Endothelial cell of umbilical vein (primary cell): ENCODE data around the gene TUNAR. TPM values are rescaled to one million over a fixed set of nuclear protein-coding genes. Genes with fewer than 3 reads are reported as not detected.

Source experiments
- BruUV-seq: library from RNA; stranded (reverse); fragments of 400-500 nt; replicated peaks from 2 replicates; lab custom pipeline; 2021; lab: Mats Ljungman, UMichigan
- CTCF ChIA-PET: fragments of 300-600, 350-600 bp; sonication (Branson Sonifier 250); formaldehyde crosslinking; loops from one replicate; lab custom pipeline; 2021; ENCODE audit warnings: antibody characterized with exemption, inconsistent platforms; lab: Charles Lee
- POLR2A ChIA-PET: fragments of 300-600, 350-600 bp; sonication (Branson Sonifier 250); formaldehyde crosslinking; loops from one replicate; lab custom pipeline; 2021; ENCODE audit warnings: antibody characterized with exemption, inconsistent platforms; lab: Charles Lee
- DNase-seq: peaks from one replicate; pipeline ENCODE4 v3.0.0-alpha.2; 2011; ENCODE audit warnings: low read depth, low spot score
- FAIRE-seq: peaks from 2 replicates; lab custom pipeline; 2011; peaks lifted over from hg19 to GRCh38; lab: Jason Lieb, UNC
- H2AFZ ChIP-seq: 2 replicates; pipeline ENCODE4 v1.6.0; 2012; ENCODE audit warnings: low read depth, low read length, control low read depth, inconsistent platforms
- H3K27ac ChIP-seq: 2 replicates; pipeline ENCODE4 v1.5.1; 2011; ENCODE audit warnings: low read depth, mild to moderate bottlenecking, control low read depth, low read length, moderate library complexity; ENCODE audit not compliant: insufficient read depth
- H3K27me3 ChIP-seq, 2 experiments: 2 replicates each; pipeline versions ENCODE4 v1.6.0 to v1.6.1; 2011; ENCODE audit warnings: low read length in 2 of 2, mixed read lengths in 1 of 2; ENCODE audit not compliant: control insufficient read depth in 2 of 2, insufficient read depth in 2 of 2
- H3K36me3 ChIP-seq, 2 experiments: 2 replicates in 1 of 2; 3 replicates in 1 of 2; pipeline ENCODE4 v1.5.1; 2011; ENCODE audit warnings: low read length in 2 of 2, mild to moderate bottlenecking in 1 of 2, moderate library complexity in 1 of 2; ENCODE audit not compliant: control insufficient read depth in 2 of 2, insufficient read depth in 2 of 2; ENCODE audit errors: extremely low read depth in 1 of 2
- H3K4me1 ChIP-seq: 3 replicates; pipeline ENCODE4 v1.5.1; 2011; ENCODE audit warnings: mild to moderate bottlenecking, low read length; ENCODE audit not compliant: control insufficient read depth, insufficient read depth; ENCODE audit errors: extremely low read depth
- H3K4me2 ChIP-seq: 2 replicates; pipeline ENCODE4 v1.6.1; 2011; ENCODE audit warnings: low read length, control low read depth, mixed read lengths; ENCODE audit not compliant: insufficient read depth
- H3K4me3 ChIP-seq, 3 experiments: fragments of 200-600 bp in 1 of 3; sonication (generic), shearing (Covaris generic) in 1 of 3; replicated peaks in 1 of 3; 2 replicates each; pipeline ENCODE4 v1.5.1; 2011 to 2016; ENCODE audit warnings: control low read depth in 3 of 3, low read length in 3 of 3, mild to moderate bottlenecking in 2 of 3, inconsistent platforms in 1 of 3, low read depth in 1 of 3, moderate library complexity in 1 of 3; ENCODE audit not compliant: insufficient read depth in 1 of 3
- H3K79me2 ChIP-seq: 2 replicates; pipeline ENCODE4 v1.6.0; 2012; ENCODE audit warnings: low read length, inconsistent platforms; ENCODE audit not compliant: control insufficient read depth, insufficient read depth
- H3K9ac ChIP-seq: replicated peaks from 2 replicates; pipeline ENCODE3; 2011; ENCODE audit warnings: low read length, control low read depth; ENCODE audit not compliant: insufficient read depth; ENCODE audit errors: extremely low read depth
- H3K9me1 ChIP-seq: replicated peaks from 3 replicates; pipeline ENCODE4 v1.6.0; 2011; ENCODE audit warnings: mild to moderate bottlenecking, low read length; ENCODE audit not compliant: control insufficient read depth, insufficient read depth; ENCODE audit errors: extremely low read depth
- H3K9me3 ChIP-seq: replicated peaks from 2 replicates; pipeline ENCODE4 v1.5.1; 2012; ENCODE audit warnings: low read length, inconsistent platforms; ENCODE audit not compliant: control insufficient read depth, insufficient read depth
- H4K20me1 ChIP-seq: replicated peaks from 2 replicates; pipeline ENCODE3; 2011; ENCODE audit warnings: mild to moderate bottlenecking, low read length; ENCODE audit not compliant: control insufficient read depth, insufficient read depth; ENCODE audit errors: extremely low read depth
- EZH2 ChIP-seq: IDR thresholded peaks from 2 replicates; pipeline ENCODE4 v1.6.1; 2012; ENCODE audit warnings: borderline replicate concordance, low read depth, mild to moderate bottlenecking, moderate library complexity, low read length, inconsistent platforms; ENCODE audit not compliant: severe bottlenecking
- FOS ChIP-seq: IDR thresholded peaks from 2 replicates; pipeline ENCODE4 v1.6.1; 2011; ENCODE audit warnings: mild to moderate bottlenecking, low read length, moderate library complexity, borderline replicate concordance; ENCODE audit not compliant: insufficient read depth
- GATA2 ChIP-seq: IDR thresholded peaks from 2 replicates; pipeline ENCODE4 v1.7.0; 2011; ENCODE audit warnings: low read depth, mild to moderate bottlenecking, moderate library complexity, mixed read lengths, low read length; ENCODE audit not compliant: insufficient read length, insufficient read depth
- JUN ChIP-seq: IDR thresholded peaks from 2 replicates; pipeline ENCODE4 v1.6.1; 2011; ENCODE audit warnings: borderline replicate concordance, low read depth; ENCODE audit not compliant: insufficient read length, insufficient read depth
- MYC ChIP-seq: IDR thresholded peaks from one replicate; pipeline ENCODE4 v1.6.1; 2011; ENCODE audit warnings: mild to moderate bottlenecking, low read depth, low read length
- POLR2A ChIP-seq: IDR thresholded peaks from 2 replicates; pipeline ENCODE4 v1.6.1; 2012; ENCODE audit warnings: low read depth, mild to moderate bottlenecking, control low read depth, low read length
- POLR2AphosphoS5 ChIP-seq: IDR thresholded peaks from 2 replicates; pipeline ENCODE4 v1.6.1; 2012; ENCODE audit warnings: low read depth, mild to moderate bottlenecking, control low read depth, low read length, moderate library complexity; ENCODE audit not compliant: insufficient read depth
- dilution Hi-C: fragments of 300-500 bp; cut with MboI; formaldehyde crosslinking; loops from one replicate; pipeline ENCODE4 v1.15.0; 2019; ENCODE audit warnings: low sequenced_read_pairs; ENCODE audit not compliant: extremely low pct_ligation_motif_present
- intact Hi-C: fragments of 100-400 bp; cut with micrococcal nuclease; formaldehyde crosslinking; loops from one replicate; pipeline ENCODE4 v1.10.0; 2022
- polyA plus RNA-seq, 4 experiments: library from polyadenylated mRNA; depleted of rRNA in 3 of 4; stranded (reverse) in 3 of 4; unstranded in 1 of 4; fragments of >200 nt; gene quantifications; 2 replicates each; pipeline versions ENCODE4 v1.2.1 to v1.2.3, GENCODE V29; 2011 to 2012; ENCODE audit warnings: missing spikeins in 1 of 4
- total RNA-seq: library from RNA; stranded (reverse); gene quantifications from 2 replicates; pipeline ENCODE4 v1.2.3, GENCODE V29; 2021
- TF ChIP-seq, protein P1 (sequence below): IDR thresholded peaks from 2 replicates; pipeline ENCODE4 v1.6.1; 2011; ENCODE audit not compliant: insufficient read depth, insufficient read length
- TF ChIP-seq, protein P2 (sequence below), 2 donors: IDR thresholded peaks; 1 replicate in 1 of 2; 2 replicates in 1 of 2; pipeline ENCODE4 v1.5.1; 2011; ENCODE audit warnings: low read length in 2 of 2, mild to moderate bottlenecking in 2 of 2, moderate library complexity in 2 of 2, control low read depth in 1 of 2, inconsistent platforms in 1 of 2, low read depth in 1 of 2; ENCODE audit not compliant: insufficient read depth in 1 of 2; ENCODE audit errors: extremely low read depth in 1 of 2

Gene TUNAR
- total and polyA plus RNA-seq, 2 donors (not counting 3 experiments of a cell fraction or from before 2014, with no cell fraction given): not detected

DNA sequence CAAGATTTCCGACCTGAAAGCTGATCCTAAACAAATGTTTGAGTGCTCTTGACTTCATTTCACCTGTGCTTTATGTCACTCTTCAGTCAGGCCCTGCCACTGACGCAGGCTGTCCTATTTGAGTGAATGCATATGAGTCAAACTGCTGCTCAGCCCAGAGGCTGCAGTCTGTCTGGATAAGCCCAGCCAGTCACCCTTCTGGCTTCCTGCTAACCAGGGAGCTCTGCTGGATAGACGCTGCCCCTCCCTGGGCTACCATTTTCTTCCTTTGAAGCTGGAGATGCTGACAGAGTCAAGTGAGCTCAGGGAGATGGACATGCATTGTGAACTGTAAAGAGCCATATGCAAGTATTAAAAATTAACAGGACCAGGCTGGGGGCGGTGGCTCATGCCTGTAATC, 5.1 kb upstream of the TUNAR start:
- Histone ChIP-seq H3K27ac (no peak overlapping the region), H3K9ac (no peak overlapping the region), H3K27me3 (peaks cover 0 to 2% of the 10 kb centered on the region in 2 experiments), H3K79me2 (no peaks in the 10 kb centered on the region), H3K4me3 (no peak overlapping the region), H3K4me2 (no peak overlapping the region), H2AFZ (no peak overlapping the region), H3K4me1 (no peaks in the 10 kb centered on the region), H3K9me1 (no peaks in the 10 kb centered on the region), H3K9me3 (no peaks in the 10 kb centered on the region), H3K36me3 (no peaks in the 10 kb centered on the region), H4K20me1 (no peaks in the 10 kb centered on the region)
- DNase-seq (no peak), FAIRE-seq (no peak)
- TF ChIP-seq MYC (no peak), EZH2 (no peak), POLR2A (no peak), FOS (no peak), POLR2AphosphoS5 (no peak), GATA2 (no peak), JUN (no peak)
- TF ChIP-seq, protein P1, sequence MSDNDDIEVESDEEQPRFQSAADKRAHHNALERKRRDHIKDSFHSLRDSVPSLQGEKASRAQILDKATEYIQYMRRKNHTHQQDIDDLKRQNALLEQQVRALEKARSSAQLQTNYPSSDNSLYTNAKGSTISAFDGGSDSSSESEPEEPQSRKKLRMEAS: no peak
- TF ChIP-seq, protein P2, sequence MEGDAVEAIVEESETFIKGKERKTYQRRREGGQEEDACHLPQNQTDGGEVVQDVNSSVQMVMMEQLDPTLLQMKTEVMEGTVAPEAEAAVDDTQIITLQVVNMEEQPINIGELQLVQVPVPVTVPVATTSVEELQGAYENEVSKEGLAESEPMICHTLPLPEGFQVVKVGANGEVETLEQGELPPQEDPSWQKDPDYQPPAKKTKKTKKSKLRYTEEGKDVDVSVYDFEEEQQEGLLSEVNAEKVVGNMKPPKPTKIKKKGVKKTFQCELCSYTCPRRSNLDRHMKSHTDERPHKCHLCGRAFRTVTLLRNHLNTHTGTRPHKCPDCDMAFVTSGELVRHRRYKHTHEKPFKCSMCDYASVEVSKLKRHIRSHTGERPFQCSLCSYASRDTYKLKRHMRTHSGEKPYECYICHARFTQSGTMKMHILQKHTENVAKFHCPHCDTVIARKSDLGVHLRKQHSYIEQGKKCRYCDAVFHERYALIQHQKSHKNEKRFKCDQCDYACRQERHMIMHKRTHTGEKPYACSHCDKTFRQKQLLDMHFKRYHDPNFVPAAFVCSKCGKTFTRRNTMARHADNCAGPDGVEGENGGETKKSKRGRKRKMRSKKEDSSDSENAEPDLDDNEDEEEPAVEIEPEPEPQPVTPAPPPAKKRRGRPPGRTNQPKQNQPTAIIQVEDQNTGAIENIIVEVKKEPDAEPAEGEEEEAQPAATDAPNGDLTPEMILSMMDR (IDR thresholded peaks at IDR 0.05; ENCODE audit: extremely low read depth in 1 of 2, insufficient read depth in 1 of 2, low read depth in 1 of 2, low read length in 2 of 2): no peak
- intact Hi-C loops (no loop called here), dilution Hi-C loops (no loop called here)
- CTCF ChIA-PET: no interaction called here
- POLR2A ChIA-PET: no interaction called here
- BruUV-seq: no TSS peak
